ENCODE data around the gene IFITM1. TPM values are rescaled to one million over a fixed set of nuclear protein-coding genes. Genes with fewer than 3 reads are reported as not detected.

Gene IFITM1
- total and polyA plus RNA-seq, 9 of the 15 experiments (the other 6 are each of a cell fraction or from before 2014, with no cell fraction given) = 691 to 5,579 (median 974) TPM

DNA sequence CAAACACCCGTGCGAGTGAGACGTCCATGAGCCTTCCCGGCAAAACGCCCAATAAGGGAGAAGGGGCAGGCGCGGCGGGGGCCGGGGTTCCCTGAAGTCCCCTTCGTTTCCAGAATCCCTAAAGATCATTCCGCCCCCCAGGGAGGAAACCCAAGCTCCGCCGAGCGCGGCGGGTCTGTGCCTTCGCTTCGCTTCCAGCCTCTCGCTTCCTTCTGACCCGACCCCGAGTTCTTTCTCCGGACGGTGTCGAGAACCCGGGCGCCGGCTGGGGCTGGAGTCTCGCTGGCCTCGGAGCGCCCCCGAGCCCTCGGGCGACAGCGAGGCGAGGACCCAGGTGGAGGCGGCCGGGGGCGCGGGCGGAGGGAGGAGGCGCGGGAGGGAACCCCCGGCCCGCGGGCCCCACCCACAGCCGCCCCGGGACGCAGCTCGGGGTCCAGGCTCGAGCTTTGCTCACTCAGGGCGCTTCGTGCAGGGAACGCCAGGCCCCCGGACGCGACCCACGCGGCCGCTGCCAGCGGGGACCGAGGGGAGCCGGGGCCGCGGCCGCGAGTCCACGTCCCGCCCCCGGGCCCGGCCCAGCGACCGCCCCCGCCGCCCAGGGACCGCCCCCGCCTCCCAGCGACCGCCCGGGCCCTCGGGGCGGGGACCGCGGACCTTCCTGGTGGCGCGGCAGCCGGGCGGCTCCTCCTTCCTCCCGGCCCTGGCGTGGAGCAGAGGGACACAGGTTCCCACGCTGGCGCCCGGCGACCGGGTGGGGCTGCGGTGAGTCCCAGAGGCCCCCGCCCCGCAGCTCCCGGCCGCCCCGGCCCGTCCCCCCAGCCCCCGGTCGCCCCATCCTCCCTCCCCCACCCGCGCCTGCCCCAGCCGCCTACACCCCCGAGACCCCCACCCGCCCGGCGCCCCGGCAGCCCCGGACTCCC lies 25.1 kb upstream of the IFITM1 start, which contains the start of gene PGGHG (continued):
- TF ChIP-seq, protein P1, sequence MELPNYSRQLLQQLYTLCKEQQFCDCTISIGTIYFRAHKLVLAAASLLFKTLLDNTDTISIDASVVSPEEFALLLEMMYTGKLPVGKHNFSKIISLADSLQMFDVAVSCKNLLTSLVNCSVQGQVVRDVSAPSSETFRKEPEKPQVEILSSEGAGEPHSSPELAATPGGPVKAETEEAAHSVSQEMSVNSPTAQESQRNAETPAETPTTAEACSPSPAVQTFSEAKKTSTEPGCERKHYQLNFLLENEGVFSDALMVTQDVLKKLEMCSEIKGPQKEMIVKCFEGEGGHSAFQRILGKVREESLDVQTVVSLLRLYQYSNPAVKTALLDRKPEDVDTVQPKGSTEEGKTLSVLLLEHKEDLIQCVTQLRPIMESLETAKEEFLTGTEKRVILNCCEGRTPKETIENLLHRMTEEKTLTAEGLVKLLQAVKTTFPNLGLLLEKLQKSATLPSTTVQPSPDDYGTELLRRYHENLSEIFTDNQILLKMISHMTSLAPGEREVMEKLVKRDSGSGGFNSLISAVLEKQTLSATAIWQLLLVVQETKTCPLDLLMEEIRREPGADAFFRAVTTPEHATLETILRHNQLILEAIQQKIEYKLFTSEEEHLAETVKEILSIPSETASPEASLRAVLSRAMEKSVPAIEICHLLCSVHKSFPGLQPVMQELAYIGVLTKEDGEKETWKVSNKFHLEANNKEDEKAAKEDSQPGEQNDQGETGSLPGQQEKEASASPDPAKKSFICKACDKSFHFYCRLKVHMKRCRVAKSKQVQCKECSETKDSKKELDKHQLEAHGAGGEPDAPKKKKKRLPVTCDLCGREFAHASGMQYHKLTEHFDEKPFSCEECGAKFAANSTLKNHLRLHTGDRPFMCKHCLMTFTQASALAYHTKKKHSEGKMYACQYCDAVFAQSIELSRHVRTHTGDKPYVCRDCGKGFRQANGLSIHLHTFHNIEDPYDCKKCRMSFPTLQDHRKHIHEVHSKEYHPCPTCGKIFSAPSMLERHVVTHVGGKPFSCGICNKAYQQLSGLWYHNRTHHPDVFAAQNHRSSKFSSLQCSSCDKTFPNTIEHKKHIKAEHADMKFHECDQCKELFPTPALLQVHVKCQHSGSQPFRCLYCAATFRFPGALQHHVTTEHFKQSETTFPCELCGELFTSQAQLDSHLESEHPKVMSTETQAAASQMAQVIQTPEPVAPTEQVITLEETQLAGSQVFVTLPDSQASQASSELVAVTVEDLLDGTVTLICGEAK (IDR thresholded peaks at IDR 0.05) = no peak
- TF ChIP-seq, protein P1 (CRISPR knock-in tag; IDR thresholded peaks at IDR 0.05) = no peak
- TF ChIP-seq, protein P2, sequence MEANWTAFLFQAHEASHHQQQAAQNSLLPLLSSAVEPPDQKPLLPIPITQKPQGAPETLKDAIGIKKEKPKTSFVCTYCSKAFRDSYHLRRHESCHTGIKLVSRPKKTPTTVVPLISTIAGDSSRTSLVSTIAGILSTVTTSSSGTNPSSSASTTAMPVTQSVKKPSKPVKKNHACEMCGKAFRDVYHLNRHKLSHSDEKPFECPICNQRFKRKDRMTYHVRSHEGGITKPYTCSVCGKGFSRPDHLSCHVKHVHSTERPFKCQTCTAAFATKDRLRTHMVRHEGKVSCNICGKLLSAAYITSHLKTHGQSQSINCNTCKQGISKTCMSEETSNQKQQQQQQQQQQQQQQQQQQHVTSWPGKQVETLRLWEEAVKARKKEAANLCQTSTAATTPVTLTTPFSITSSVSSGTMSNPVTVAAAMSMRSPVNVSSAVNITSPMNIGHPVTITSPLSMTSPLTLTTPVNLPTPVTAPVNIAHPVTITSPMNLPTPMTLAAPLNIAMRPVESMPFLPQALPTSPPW (CRISPR knock-in tag; IDR thresholded peaks at IDR 0.05) = peak; percentile 89
- TF ChIP-seq NFE2L1 (tag; IDR thresholded peaks at IDR 0.05; ENCODE audit: borderline replicate concordance, low read depth) (no peak), PCBP1 (IDR thresholded peaks at IDR 0.05; ENCODE audit: low read depth, low read length, poor library complexity, severe bottlenecking) (peak; percentile 42), CTBP1 (IDR thresholded peaks at IDR 0.05; ENCODE audit: borderline replicate concordance) (0 out of 2 replicates have a peak, but pooled peaks have one; percentile 3), KDM5B (IDR thresholded peaks at IDR 0.05; ENCODE audit: insufficient replicate concordance, low read depth, low read length) (peak; percentile 43)
- TF ChIP-seq, protein P3, sequence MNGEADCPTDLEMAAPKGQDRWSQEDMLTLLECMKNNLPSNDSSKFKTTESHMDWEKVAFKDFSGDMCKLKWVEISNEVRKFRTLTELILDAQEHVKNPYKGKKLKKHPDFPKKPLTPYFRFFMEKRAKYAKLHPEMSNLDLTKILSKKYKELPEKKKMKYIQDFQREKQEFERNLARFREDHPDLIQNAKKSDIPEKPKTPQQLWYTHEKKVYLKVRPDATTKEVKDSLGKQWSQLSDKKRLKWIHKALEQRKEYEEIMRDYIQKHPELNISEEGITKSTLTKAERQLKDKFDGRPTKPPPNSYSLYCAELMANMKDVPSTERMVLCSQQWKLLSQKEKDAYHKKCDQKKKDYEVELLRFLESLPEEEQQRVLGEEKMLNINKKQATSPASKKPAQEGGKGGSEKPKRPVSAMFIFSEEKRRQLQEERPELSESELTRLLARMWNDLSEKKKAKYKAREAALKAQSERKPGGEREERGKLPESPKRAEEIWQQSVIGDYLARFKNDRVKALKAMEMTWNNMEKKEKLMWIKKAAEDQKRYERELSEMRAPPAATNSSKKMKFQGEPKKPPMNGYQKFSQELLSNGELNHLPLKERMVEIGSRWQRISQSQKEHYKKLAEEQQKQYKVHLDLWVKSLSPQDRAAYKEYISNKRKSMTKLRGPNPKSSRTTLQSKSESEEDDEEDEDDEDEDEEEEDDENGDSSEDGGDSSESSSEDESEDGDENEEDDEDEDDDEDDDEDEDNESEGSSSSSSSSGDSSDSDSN (IDR thresholded peaks at IDR 0.05; ENCODE audit: borderline replicate concordance in 1 of 2, low read depth in 2 of 2, low read length in 2 of 2) = peak in 1 of 2 experiments; percentile 28; a peak in 1 of 4 replicates
- TF ChIP-seq, protein P4, sequence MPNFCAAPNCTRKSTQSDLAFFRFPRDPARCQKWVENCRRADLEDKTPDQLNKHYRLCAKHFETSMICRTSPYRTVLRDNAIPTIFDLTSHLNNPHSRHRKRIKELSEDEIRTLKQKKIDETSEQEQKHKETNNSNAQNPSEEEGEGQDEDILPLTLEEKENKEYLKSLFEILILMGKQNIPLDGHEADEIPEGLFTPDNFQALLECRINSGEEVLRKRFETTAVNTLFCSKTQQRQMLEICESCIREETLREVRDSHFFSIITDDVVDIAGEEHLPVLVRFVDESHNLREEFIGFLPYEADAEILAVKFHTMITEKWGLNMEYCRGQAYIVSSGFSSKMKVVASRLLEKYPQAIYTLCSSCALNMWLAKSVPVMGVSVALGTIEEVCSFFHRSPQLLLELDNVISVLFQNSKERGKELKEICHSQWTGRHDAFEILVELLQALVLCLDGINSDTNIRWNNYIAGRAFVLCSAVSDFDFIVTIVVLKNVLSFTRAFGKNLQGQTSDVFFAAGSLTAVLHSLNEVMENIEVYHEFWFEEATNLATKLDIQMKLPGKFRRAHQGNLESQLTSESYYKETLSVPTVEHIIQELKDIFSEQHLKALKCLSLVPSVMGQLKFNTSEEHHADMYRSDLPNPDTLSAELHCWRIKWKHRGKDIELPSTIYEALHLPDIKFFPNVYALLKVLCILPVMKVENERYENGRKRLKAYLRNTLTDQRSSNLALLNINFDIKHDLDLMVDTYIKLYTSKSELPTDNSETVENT (CRISPR knock-in tag; IDR thresholded peaks at IDR 0.05) = peak; percentile 67

Measured in K562 (cell line).